K562 (cell line): Measurements from ENCODE around the gene QPRT. TPM values are rescaled to one million over a fixed set of nuclear protein-coding genes. Genes with fewer than 3 reads are reported as not detected.

Experiments
- AFF4 ChIP-seq: sonication (generic); formaldehyde crosslinking; IDR thresholded peaks from 2 replicates; pipeline ENCODE4 v1.8.0; 2023; ENCODE audit warnings: mild to moderate bottlenecking, missing genetic modification reagents
- FOXM1 ChIP-seq, 2 experiments: fragments of 450-650 bp in 1 of 2; sonication (generic) in 1 of 2; formaldehyde crosslinking in 1 of 2; IDR thresholded peaks; 2 replicates each; pipeline versions ENCODE4 v1.6.1 to v1.9.0; 2017 to 2022; ENCODE audit warnings: low read depth in 2 of 2, mild to moderate bottlenecking in 2 of 2, missing genetic modification reagents in 1 of 2, moderate library complexity in 1 of 2
- IRF9 ChIP-seq: fragments of 450-650 bp; IDR thresholded peaks from 2 replicates; pipeline ENCODE4 v1.6.1; 2016; ENCODE audit warnings: missing biosample characterization, missing genetic modification characterization
- NUFIP1 ChIP-seq: fragments of 450-650 bp; IDR thresholded peaks from 2 replicates; pipeline ENCODE4 v1.6.1; 2018; ENCODE audit not compliant: partially characterized antibody
- PCBP2 ChIP-seq: fragments of 200-400 bp; formaldehyde crosslinking; IDR thresholded peaks from 2 replicates; pipeline ENCODE4 v1.6.1; 2018; ENCODE audit warnings: low read length, low read depth, mild to moderate bottlenecking, moderate library complexity; ENCODE audit not compliant: poor library complexity, severe bottlenecking
- POLR3A ChIP-seq: IDR thresholded peaks from 2 replicates; pipeline ENCODE4 v1.6.1; 2011; ENCODE audit warnings: borderline replicate concordance, mild to moderate bottlenecking, moderate library complexity; ENCODE audit not compliant: insufficient read length, insufficient read depth; ENCODE audit errors: extremely low read depth
- SMARCA5 ChIP-seq: fragments of 450-650 bp; IDR thresholded peaks from 2 replicates; pipeline ENCODE4 v1.6.1; 2016
- TOE1 ChIP-seq, 2 experiments: fragments of 450-650 bp in 1 of 2; sonication (generic) in 1 of 2; formaldehyde crosslinking in 1 of 2; IDR thresholded peaks; 2 replicates each; pipeline versions ENCODE4 v1.7.1 to v1.8.0; 2016 to 2022; ENCODE audit warnings: borderline replicate concordance in 2 of 2, mild to moderate bottlenecking in 2 of 2, antibody characterized with exemption in 1 of 2, inconsistent platforms in 1 of 2, low read depth in 1 of 2, missing genetic modification reagents in 1 of 2, moderate library complexity in 1 of 2
- ZNF318 ChIP-seq, 2 experiments: fragments of 450-650 bp; IDR thresholded peaks; 2 replicates each; pipeline ENCODE4 v1.6.1; 2016; ENCODE audit warnings: mild to moderate bottlenecking in 2 of 2, borderline replicate concordance in 1 of 2, low read depth in 1 of 2, moderate library complexity in 1 of 2
- ZNF830 ChIP-seq: fragments of 250-450 bp; sonication (Bioruptor Pico); IDR thresholded peaks from 2 replicates; pipeline ENCODE4 v1.5.0; 2021; ENCODE audit warnings: mild to moderate bottlenecking
- polyA plus RNA-seq, 8 experiments: library from polyadenylated mRNA; depleted of rRNA in 4 of 8; stranded (reverse) in 5 of 8; unstranded in 3 of 8; fragments of >200 nt; fragmentation: Nextera tagmentation in 2 of 8; fragmentation: Illumina TruSeq in 1 of 8; extraction: Ambion mirVana in 2 of 8; extraction: Trizol in 1 of 8; gene quantifications; 2 replicates each; pipeline versions ENCODE4 v1.2.1 to v1.2.3, GENCODE V29; 2011 to 2014; ENCODE audit warnings: inconsistent platforms in 1 of 8, missing spikeins in 1 of 8
- total RNA-seq, 7 experiments: library from RNA; depleted of rRNA in 6 of 7; stranded (reverse); fragments of >200 nt in 6 of 7; fragmentation: Illumina TruSeq in 2 of 7; extraction: Trizol in 2 of 7; gene quantifications; 2 replicates each; pipeline versions ENCODE4 v1.2.1 to v1.2.3, GENCODE V29; 2011 to 2021; ENCODE audit warnings: low replicate concordance in 1 of 7

Gene QPRT
- total and polyA plus RNA-seq, 9 of the 15 experiments (the other 6 are each of a cell fraction or from before 2014, with no cell fraction given): 7.7 to 112 (median 64.1) TPM

DNA sequence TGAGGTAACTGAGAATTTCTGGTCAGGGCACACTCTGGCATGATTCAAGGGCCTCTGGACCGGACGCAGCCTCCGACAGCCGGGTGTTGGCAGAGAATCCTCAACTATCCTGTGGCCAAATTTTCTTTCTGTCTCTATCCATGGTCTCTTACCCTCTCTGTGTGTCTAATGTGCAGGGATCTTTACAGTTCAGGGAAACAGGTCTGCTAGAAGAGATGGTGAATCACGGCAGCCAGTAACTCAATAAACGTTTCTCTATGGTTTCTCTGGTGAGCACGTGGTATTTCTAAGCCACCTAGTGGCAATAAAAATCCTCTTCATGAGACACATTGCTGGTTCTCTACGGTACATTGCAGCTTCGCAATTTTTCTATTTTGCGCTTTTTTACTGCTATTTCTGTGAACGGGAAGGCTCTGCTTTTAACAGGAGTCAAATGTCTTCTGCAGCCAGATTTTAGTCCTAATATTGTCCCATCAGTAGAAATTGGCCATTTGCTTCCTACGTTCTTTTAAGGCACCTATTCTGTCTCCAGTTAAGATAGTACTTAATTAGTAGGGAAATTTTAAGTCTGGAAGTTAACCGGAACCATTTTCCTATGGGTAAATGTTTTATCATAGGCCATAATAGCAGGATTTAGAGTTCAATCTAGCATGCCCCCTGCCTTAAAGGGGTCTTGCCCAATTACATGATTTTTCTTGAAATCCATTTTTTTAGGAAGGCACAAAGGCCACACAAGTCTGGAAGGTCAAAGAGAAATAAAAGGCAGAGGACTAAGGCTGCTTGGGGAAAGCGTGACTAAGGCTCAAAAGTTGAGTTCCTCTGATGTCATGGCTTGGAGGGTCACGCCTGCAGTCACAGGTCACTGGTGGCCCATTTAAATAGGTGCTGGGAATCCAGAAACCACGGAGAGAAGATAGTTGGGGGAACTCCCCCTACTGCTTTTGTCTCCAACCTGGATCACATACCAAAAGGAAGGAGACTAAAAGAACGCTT, 31.5 kb downstream of the QPRT start (continued):
- TF ChIP-seq AFF4 (CRISPR knock-in tag) (no peak), ZNF830 (CRISPR knock-in tag) (no peak), NUFIP1 (no peak), PCBP2 (no peak), POLR3A (no peak), SMARCA5 (no peak), TOE1 (IDR thresholded peaks at IDR 0.05; ENCODE audit: borderline replicate concordance) (peak; percentile 69; the same call in 1 of the 2 replicates), TOE1 (CRISPR knock-in tag; IDR thresholded peaks at IDR 0.05; ENCODE audit: borderline replicate concordance, low read depth) (no peak), ZNF318 (IDR thresholded peaks at IDR 0.05; ENCODE audit: borderline replicate concordance in 1 of 2, low read depth in 1 of 2) (no peak), IRF9 (tag) (no peak), FOXM1 (IDR thresholded peaks at IDR 0.05; ENCODE audit: low read depth) (no peak), FOXM1 (CRISPR knock-in tag; IDR thresholded peaks at IDR 0.05; ENCODE audit: low read depth) (no peak)
